Activated gamma-delta T cell treated with Interleukin-2 at 50 U/mL for 16 hours (primary cell): ENCODE data around the gene GRID1.

Source experiments
- DNase-seq: peaks from one replicate; pipeline ENCODE4 v3.0.0-alpha.2; 2020

GRID1 gene

DNA sequence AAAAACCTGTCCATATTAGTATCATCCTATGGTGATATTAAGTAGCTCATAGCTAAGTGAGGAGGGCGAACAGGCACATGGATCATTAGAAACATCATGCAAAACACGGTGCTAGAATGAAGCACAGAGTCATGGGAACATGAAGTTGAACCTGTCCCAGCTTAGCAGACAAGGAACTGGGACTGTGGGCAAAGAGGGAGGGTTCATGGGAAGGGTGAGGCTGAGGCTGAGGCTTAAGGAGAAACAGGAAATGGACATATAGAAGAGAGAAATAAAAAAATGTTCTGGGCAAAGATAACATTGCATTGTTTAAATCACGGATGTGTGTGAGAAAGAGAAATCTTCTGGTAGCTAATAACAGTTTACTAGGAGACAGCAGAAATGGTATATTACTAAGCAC lies 708.1 kb downstream of the GRID1 start:
- DNase-seq = no peak

GRCh38 chr10:85657476-85658113 lies 709.0 kb downstream of the GRID1 start:
- DNase-seq = no peak

DNA sequence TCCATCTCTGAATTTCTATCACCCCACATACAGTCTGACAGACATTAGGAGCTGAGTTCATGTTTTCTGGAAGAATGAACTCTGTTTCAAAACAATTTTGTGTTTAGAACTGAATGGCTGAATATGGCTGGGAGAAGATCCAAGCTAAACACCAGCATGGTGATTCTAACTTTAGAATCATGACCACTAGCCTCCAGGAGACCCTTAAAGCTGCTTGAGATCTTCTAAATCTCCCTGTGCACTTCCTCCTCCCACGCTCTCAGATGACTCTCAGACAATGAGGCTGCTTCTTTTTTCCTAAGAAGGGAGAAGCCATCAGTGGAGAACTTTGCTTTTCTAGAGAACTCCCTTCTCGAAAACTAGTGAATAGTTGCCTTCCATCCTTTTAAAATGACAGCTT lies 711.2 kb downstream of the GRID1 start:
- no peak for DNase-seq

- DNase-seq = no peak
These were observed 715.1 kb downstream of the GRID1 start for GRCh38 chr10:85651497-85651882.

DNA sequence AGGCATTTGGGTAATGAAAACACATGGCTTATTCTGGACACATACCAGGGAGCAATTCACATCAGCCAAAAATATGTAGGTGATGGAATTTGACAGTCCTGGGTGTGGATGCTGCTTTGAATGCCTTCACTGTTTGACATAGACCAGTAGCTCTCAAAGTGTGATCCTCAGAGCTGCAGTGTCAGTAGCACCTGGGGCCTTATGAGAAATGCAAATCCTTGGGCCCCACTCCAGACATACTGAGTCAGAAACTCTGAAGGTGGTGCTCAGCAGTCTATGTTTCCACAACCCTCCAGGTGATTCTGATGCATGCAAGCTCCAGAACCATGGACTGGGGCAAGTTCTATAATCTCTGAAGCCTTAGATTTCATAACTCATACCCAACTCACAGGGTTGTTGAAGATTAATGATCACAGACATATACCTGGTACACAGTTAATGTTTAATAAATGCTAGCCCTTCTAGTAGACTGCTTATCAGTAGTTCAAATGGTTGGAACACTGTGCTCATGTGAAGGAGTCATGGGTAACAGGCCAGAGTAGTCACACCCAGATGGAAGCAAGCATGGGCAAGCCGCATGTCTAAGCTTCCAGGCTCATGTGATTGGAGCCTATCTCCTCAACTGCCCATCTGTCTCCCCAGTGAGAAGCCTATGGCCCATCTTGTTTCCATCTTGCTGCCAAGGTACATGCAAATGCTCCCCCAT lies 715.7 kb downstream of the GRID1 start:
- DNase-seq = no peak

DNA sequence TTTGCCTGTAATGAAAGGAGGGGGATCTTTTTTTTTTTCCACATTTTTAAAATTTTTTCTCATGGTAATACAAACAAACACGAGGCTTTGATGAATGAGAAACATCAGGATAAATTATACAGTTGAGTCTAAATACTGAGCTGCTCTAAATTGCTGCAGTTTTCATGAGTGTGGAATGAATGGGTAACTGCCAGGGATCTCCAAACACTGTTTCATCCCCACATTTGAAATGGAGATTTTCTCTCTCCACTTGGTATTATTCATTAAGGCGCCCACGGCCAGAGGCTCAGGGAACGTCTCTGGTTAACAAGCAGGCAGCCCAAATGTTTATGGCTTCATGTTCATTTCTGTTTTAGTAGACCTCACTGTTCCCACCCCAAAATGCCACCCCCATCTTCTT lies 717.1 kb downstream of the GRID1 start:
- DNase-seq = no peak

GRCh38 chr10:85648279-85648754 lies 718.3 kb downstream of the GRID1 start:
- no peak for DNase-seq

DNA sequence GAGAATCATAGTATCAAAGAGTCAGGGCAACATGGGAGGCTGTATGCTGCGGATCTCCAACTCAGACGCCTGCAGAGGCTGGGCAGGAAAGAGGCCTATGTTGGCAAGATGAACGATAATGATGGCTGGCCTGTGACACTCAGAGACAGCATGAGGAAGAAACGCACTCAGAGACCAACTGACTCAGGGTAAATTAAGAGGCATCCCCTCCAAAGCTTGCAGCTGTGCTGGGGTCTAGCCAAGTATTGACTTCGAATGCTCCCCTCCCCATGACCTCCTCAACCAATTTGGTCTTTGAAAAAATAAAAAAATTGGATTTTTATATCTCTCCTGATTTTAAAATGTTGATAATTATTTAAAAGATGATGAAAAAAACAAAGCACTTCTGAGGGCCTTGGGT lies 718.9 kb downstream of the GRID1 start:
- no peak for DNase-seq

- DNase-seq = no peak
These were observed 720.5 kb downstream of the GRID1 start for GRCh38 chr10:85645926-85646711.

GRCh38 chr10:85645053-85645452 lies 721.5 kb downstream of the GRID1 start:
- no peak for DNase-seq

- DNase-seq = no peak
These were observed 722.6 kb downstream of the GRID1 start for GRCh38 chr10:85643845-85644525.

GRCh38 chr10:85643171-85643844 lies 723.3 kb downstream of the GRID1 start:
- DNase-seq = no peak

GRCh38 chr10:85642421-85643170 lies 724.0 kb downstream of the GRID1 start:
- no peak for DNase-seq

DNA sequence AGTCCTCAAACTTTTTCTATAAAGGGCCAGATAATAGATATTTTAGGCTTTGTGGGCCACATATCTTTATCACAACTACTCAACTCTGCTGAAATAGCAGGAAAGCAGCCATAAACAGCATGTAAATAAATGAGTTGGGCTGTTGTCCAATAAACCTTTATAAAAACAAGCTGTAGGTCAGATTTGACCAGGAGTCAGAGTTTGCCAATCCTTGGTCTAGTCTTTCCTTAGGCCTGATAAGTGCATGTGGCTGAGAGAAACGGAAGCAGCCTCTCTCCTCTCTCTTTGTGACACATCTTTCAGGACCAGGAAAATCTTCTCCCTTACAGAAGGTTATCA lies 724.5 kb downstream of the GRID1 start:
- no peak for DNase-seq

- no peak for DNase-seq
These were observed 725.1 kb downstream of the GRID1 start for GRCh38 chr10:85641479-85642009.

DNA sequence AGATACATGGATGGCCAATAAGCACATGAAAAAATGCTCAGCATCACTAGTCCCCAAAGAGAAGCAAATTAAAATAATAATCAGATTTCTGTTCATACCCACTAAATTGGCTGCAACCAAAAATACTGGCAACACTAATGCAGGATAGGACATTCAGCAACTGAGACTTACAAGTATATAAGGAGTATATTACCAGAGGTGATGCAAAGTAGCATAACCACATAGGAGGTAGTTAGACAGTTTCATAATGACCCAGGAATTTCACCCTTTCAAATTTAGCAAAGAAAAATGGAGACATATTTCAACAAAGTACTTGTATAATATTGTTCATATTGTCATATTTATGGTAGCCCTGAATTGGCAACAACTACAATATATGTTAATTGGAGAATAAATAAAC lies 727.8 kb downstream of the GRID1 start:
- DNase-seq = no peak

- no peak for DNase-seq
These were observed 730.9 kb downstream of the GRID1 start for GRCh38 chr10:85635650-85636049.

DNA sequence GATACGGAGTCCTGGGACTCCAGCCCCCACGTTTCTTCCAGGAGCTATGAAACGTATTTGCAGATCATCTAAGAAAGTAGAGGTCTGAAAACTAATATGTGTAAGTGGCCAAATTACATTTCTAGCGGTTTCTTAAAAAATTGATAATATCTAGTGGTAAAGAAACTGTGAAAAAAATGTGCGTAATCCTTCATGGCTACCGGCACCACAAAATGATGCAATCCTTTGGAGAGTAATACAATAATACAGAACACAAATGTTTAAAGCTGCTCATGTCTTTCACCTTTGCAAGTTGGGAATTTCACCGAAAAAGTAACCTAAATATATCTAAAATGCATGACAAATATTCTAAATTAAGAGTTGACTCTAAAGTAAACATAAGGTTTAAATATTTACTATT lies 742.1 kb downstream of the GRID1 start:
- DNase-seq = no peak

DNA sequence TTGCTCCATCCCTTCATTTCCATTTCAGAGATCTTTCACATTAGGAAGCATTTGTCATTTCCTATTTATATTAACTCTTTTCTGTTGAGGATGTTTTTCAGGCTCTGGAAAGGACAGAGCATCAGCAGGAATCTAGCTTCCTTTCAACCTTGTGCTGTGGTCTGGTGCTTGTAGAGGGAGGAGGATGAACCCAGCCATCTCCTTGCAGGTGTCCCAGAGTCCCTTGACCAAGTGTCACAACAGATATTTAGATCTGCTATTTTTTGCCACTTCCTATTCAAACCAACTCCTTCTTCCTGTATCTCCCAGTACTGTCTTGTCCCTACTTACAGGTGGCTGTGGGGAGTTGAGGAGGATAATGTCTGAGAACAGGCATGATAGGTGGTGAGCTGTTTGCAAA lies 742.8 kb downstream of the GRID1 start:
- no peak for DNase-seq

GRCh38 chr10:85623342-85623741 lies 743.3 kb downstream of the GRID1 start:
- no peak for DNase-seq

- no peak for DNase-seq
These were observed 744.2 kb downstream of the GRID1 start for GRCh38 chr10:85622425-85622824.

DNA sequence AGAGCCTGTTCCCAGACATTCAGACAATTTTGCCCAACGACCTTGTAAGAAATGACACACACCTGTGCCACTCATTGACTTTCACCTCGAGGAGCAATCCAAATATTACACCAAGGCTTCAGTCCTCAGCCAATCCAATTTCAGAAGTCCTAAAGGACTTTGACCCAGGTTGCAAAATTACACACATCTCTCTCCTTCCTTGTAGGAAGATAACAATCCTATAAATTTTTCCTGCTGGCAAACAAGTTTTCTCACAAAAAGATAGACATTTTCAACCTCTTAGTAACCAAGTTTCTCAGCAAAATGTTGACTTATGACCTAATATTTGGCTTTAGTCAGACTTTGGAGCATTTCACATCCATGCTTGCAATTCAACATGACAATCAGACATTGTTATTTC lies 745.0 kb downstream of the GRID1 start:
- no peak for DNase-seq
